ENCODE measurements around the gene LRMDA. TPM values are rescaled to one million over a fixed set of nuclear protein-coding genes. Genes with fewer than 3 reads are reported as not detected.

The LRMDA gene
- total RNA-seq, 1 donor from 2014 or later: 19.4 TPM

DNA sequence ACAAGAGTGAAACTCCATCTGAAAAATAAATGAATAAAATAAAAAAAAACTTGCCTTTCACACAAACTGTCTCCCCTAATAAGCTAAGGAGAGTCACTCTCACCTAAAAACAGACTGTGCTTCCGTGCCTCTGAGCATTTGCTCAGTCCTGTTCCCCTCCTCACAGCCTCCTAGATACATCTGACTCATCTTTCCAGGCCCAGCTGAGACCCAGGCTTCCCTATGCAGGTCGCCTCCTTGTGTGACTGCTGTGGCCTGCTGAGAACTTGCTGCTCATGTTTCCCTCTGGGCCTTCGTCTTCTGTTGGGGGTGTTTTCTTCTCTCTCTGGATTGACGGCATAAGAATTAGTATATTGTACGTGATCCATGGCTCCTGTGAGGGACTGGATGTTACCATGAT lies 777.7 kb downstream of the LRMDA start:
- H3K4me1 Mint-ChIP-seq (ENCODE audit: unreplicated experiment): peaks cover 2% of the 10 kb centered on the region
- DNase-seq (ENCODE audit: low spot score): no peak
- H3K27ac Mint-ChIP-seq (ENCODE audit: unreplicated experiment): no peak overlapping the region
- peaks cover 3% of the 10 kb centered on the region for H3K36me3 Mint-ChIP-seq (ENCODE audit: low read depth, unreplicated experiment)
- no peaks in the 10 kb centered on the region for H3K9me3 Mint-ChIP-seq (ENCODE audit: unreplicated experiment)
- no peak overlapping the region for H3K4me3 Mint-ChIP-seq (ENCODE audit: unreplicated experiment)
- H3K27me3 Mint-ChIP-seq (ENCODE audit: unreplicated experiment): no peaks in the 10 kb centered on the region
- TF ChIP-seq, protein P1, sequence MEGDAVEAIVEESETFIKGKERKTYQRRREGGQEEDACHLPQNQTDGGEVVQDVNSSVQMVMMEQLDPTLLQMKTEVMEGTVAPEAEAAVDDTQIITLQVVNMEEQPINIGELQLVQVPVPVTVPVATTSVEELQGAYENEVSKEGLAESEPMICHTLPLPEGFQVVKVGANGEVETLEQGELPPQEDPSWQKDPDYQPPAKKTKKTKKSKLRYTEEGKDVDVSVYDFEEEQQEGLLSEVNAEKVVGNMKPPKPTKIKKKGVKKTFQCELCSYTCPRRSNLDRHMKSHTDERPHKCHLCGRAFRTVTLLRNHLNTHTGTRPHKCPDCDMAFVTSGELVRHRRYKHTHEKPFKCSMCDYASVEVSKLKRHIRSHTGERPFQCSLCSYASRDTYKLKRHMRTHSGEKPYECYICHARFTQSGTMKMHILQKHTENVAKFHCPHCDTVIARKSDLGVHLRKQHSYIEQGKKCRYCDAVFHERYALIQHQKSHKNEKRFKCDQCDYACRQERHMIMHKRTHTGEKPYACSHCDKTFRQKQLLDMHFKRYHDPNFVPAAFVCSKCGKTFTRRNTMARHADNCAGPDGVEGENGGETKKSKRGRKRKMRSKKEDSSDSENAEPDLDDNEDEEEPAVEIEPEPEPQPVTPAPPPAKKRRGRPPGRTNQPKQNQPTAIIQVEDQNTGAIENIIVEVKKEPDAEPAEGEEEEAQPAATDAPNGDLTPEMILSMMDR (IDR thresholded peaks at IDR 0.05; ENCODE audit: unreplicated experiment): no peak

DNA sequence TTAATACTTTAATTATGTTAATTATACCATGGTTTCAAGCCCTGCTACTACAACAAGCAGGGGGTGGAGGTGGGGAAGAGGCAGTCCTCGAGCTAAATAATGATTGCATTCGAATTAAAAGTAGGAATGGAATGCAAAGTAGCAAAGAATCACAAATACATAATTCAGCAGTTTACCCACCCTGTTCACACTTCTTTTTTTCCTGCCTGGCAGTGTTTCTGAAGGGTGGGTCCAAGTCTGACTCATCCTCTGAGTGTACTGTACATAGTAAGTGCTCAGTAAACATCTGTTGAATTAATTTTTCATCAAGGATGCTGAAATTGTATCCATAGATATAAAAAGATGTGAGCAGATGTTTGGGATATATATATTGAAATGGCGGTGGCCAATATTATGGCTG lies 778.8 kb downstream of the LRMDA start:
- DNase-seq (ENCODE audit: low spot score): no peak
- Mint-ChIP-seq H3K27me3 (ENCODE audit: unreplicated experiment) (no peaks in the 10 kb centered on the region), H3K36me3 (ENCODE audit: low read depth, unreplicated experiment) (peaks cover 3% of the 10 kb centered on the region), H3K9me3 (ENCODE audit: unreplicated experiment) (no peaks in the 10 kb centered on the region), H3K4me3 (ENCODE audit: unreplicated experiment) (no peak overlapping the region), H3K27ac (ENCODE audit: unreplicated experiment) (no peak overlapping the region), H3K4me1 (ENCODE audit: unreplicated experiment) (peaks cover 2% of the 10 kb centered on the region)
- TF ChIP-seq, protein P1 (IDR thresholded peaks at IDR 0.05; ENCODE audit: unreplicated experiment): no peak

DNA sequence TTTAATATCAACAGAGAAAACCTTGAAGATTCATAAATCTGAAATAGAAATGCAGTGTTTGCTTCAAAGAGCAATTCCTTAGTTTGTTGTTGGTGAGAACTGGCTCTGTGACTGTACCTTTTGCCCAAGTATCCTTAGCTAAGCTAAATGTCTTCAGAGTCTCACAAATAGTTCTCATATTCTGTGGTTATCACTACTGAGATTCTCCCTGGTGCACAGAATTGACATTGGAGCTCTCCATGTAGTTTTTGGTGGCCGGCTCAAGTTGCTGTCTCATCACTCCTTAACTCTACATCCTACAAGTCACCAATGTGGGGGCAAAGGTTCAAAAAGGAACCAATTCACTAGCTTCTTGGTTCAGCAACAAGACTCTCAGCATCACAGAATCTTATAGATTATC lies 780.3 kb downstream of the LRMDA start:
- no peak for DNase-seq (ENCODE audit: low spot score)
- H3K4me3 Mint-ChIP-seq (ENCODE audit: unreplicated experiment): no peak overlapping the region
- no peaks in the 10 kb centered on the region for H3K27me3 Mint-ChIP-seq (ENCODE audit: unreplicated experiment)

DNA sequence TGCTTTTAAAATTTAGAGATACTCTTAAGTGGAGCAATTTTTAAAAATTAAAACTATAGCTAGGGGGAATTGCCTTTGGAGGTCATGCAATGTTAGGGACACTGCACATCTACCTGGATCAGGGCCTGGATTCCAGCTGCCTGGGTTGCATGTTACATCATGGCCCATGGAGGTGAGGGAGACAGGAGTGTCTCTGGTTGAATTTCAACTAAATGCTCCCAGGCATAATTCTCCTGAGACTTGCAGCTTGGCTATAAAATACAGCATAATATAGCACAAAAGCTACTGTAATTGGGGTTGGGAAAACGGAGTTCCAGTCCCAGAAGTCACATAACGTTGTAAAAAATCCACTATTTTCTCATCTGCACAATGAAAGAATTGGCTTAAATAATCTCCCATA lies 782.5 kb downstream of the LRMDA start:
- no peaks in the 10 kb centered on the region for H3K27me3 Mint-ChIP-seq (ENCODE audit: unreplicated experiment)
- no peak overlapping the region for H3K27ac Mint-ChIP-seq (ENCODE audit: unreplicated experiment)
- H3K9me3 Mint-ChIP-seq (ENCODE audit: unreplicated experiment): no peaks in the 10 kb centered on the region
- no peaks in the 10 kb centered on the region for H3K4me1 Mint-ChIP-seq (ENCODE audit: unreplicated experiment)
- H3K4me3 Mint-ChIP-seq (ENCODE audit: unreplicated experiment): no peak overlapping the region
- H3K36me3 Mint-ChIP-seq (ENCODE audit: low read depth, unreplicated experiment): no peaks in the 10 kb centered on the region
- TF ChIP-seq, protein P1 (IDR thresholded peaks at IDR 0.05; ENCODE audit: unreplicated experiment): no peak
- no peak for DNase-seq (ENCODE audit: low spot score)

More for the DNA sequence above, 780.3 kb downstream of the LRMDA start:
- H3K4me1 Mint-ChIP-seq (ENCODE audit: unreplicated experiment): peaks cover 2% of the 10 kb centered on the region
- H3K27ac Mint-ChIP-seq (ENCODE audit: unreplicated experiment): no peak overlapping the region
- TF ChIP-seq, protein P1 (IDR thresholded peaks at IDR 0.05; ENCODE audit: unreplicated experiment): no peak
- no peaks in the 10 kb centered on the region for H3K9me3 Mint-ChIP-seq (ENCODE audit: unreplicated experiment)
- H3K36me3 Mint-ChIP-seq (ENCODE audit: low read depth, unreplicated experiment): no peaks in the 10 kb centered on the region

DNA sequence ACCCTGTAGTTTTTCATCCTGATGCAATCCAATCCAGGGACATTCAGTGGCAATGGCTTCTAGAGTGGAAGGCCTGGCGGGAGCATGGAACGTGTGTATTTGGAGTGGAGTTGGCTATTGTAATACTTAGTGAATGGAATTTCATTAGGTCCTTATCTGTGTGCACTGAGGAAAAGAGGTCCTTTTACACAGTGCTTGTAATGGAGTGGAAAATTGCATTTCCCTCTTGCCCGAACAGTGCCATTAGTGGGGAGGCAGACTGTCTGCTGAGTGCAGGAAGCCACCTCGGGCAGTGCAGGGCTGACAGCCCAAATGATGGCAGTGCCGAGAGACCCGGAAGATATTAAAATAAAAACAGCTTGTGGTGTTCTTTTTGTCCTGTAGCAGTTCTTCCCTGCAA lies 786.6 kb downstream of the LRMDA start:
- Mint-ChIP-seq H3K4me1 (ENCODE audit: unreplicated experiment) (no peaks in the 10 kb centered on the region), H3K4me3 (ENCODE audit: unreplicated experiment) (no peak overlapping the region), H3K27ac (ENCODE audit: unreplicated experiment) (no peak overlapping the region), H3K36me3 (ENCODE audit: low read depth, unreplicated experiment) (no peaks in the 10 kb centered on the region), H3K9me3 (ENCODE audit: unreplicated experiment) (no peaks in the 10 kb centered on the region), H3K27me3 (ENCODE audit: unreplicated experiment) (no peaks in the 10 kb centered on the region)
- TF ChIP-seq, protein P1 (IDR thresholded peaks at IDR 0.05; ENCODE audit: unreplicated experiment): no peak
- DNase-seq (ENCODE audit: low spot score): no peak
